H1 (cell line): Measurements from ENCODE around the gene FLT1. TPM values are rescaled to one million over a fixed set of nuclear protein-coding genes. Genes with fewer than 3 reads are reported as not detected.

Source experiments
- ATF2 ChIP-seq: IDR thresholded peaks from 2 replicates; pipeline ENCODE4 v1.6.1; 2012; ENCODE audit warnings: low read length, inconsistent platforms
- EZH2 ChIP-seq: fragments of 200-600 bp; sonication (generic); IDR thresholded peaks from 2 replicates; pipeline ENCODE4 v1.7.1; 2012; ENCODE audit warnings: low read depth, mild to moderate bottlenecking, moderate library complexity, low read length, inconsistent platforms; ENCODE audit not compliant: severe bottlenecking
- polyA plus RNA-seq, 7 experiments: library from polyadenylated mRNA; depleted of rRNA in 3 of 7; stranded (reverse) in 5 of 7; unstranded in 2 of 7; fragments of >200 nt in 5 of 7; fragments of 200-250 nt in 2 of 7; gene quantifications; 1 replicate in 5 of 7; 2 replicates in 1 of 7; 4 replicates in 1 of 7; pipeline versions ENCODE4 v1.2.1 to v1.2.3, GENCODE V29; 2011 to 2013; ENCODE audit warnings: missing spikeins in 2 of 7, mixed read lengths in 2 of 7
- total RNA-seq: library from RNA; stranded (reverse); fragmentation: NEBNext Ultra II Directional; extraction: Animal tissue kit (Norgen Biotek cat#: 25700); gene quantifications from 2 replicates; pipeline ENCODE4 v1.2.1, GENCODE V29; 2021

Gene FLT1
- total and polyA plus RNA-seq, 2 of the 8 experiments (the other 6 are each of a cell fraction or from before 2014, with no cell fraction given): 19.7 to 90.2 TPM

GRCh38 chr13:28250542-28250941 is 244.4 kb downstream of the FLT1 start (continued):
- TF ChIP-seq ATF2 (no peak), EZH2 (no peak)
- TF ChIP-seq, all 59 proteins: peak for 0

Other genes with a start within 250 kb of the FLT1 start
- 111 and 115 TPM in 2 replicates for gene POMP, start 164.0 kb upstream of the FLT1 start, total RNA-seq
- 16.1 and 38.4 TPM in 2 replicates for gene POMP, start 164.0 kb upstream of the FLT1 start, polyA plus RNA-seq (2011; rRNA removed)
- 0.31 and 0.39 TPM in 2 replicates for gene SLC46A3, start 223.8 kb upstream of the FLT1 start, total RNA-seq
- gene SLC46A3, start 223.8 kb upstream of the FLT1 start, polyA plus RNA-seq (2011; rRNA removed): 0.50 and 0.67 TPM in 2 replicates